HepG2 (cell line): ENCODE results near the gene BTBD19. TPM values are rescaled to one million over a fixed set of nuclear protein-coding genes. Genes with fewer than 3 reads are reported as not detected.

Experiments used
- ATF1 ChIP-seq: IDR thresholded peaks from 2 replicates; pipeline ENCODE4 v1.6.1; 2016; ENCODE audit warnings: mild to moderate bottlenecking, control low read depth
- ATF4 ChIP-seq, 2 experiments: fragments of 450-650 bp in 1 of 2; sonication (generic) in 1 of 2; formaldehyde crosslinking; IDR thresholded peaks; 2 replicates each; pipeline versions ENCODE4 v1.5.0 to v1.8.0; 2020 to 2022; ENCODE audit warnings: mild to moderate bottlenecking in 1 of 2, missing genetic modification reagents in 1 of 2
- CTCF ChIP-seq: sonication (generic); formaldehyde crosslinking; IDR thresholded peaks from 2 replicates; pipeline ENCODE4 v1.5.0; 2020; ENCODE audit warnings: mild to moderate bottlenecking, missing genetic modification reagents, moderate library complexity
- HIVEP1 ChIP-seq: sonication (generic); formaldehyde crosslinking; IDR thresholded peaks from 2 replicates; pipeline ENCODE4 v1.4.0; 2020; ENCODE audit warnings: mild to moderate bottlenecking, missing genetic modification reagents
- HOXA3 ChIP-seq: sonication (generic); formaldehyde crosslinking; IDR thresholded peaks from 2 replicates; pipeline ENCODE4 v1.5.0; 2020; ENCODE audit warnings: missing genetic modification reagents
- RAD51 ChIP-seq: fragments of 450-650 bp; IDR thresholded peaks from 2 replicates; pipeline ENCODE4 v1.6.1; 2016; ENCODE audit warnings: borderline replicate concordance
- RXRB ChIP-seq: IDR thresholded peaks from 2 replicates; pipeline ENCODE4 v1.6.1; 2016; ENCODE audit warnings: borderline replicate concordance, missing genetic modification reagents, missing compliant biosample characterization
- SCMH1 ChIP-seq: sonication (generic); formaldehyde crosslinking; IDR thresholded peaks from 2 replicates; pipeline ENCODE4 v1.9.0; 2021; ENCODE audit warnings: missing genetic modification reagents, mild to moderate bottlenecking, borderline replicate concordance
- TEAD3 ChIP-seq: optimal IDR thresholded peaks from 2 replicates; pipeline ENCODE3; 2016; ENCODE audit warnings: borderline replicate concordance
- TOE1 ChIP-seq: sonication (generic); formaldehyde crosslinking; IDR thresholded peaks from 2 replicates; pipeline ENCODE4 v1.4.0; 2020; ENCODE audit warnings: mild to moderate bottlenecking, missing genetic modification reagents
- TOPORS ChIP-seq: sonication (generic); formaldehyde crosslinking; IDR thresholded peaks from 2 replicates; pipeline ENCODE4 v1.8.0; 2023; ENCODE audit warnings: mild to moderate bottlenecking, missing genetic modification reagents
- ZBTB7A ChIP-seq: sonication (generic); formaldehyde crosslinking; IDR thresholded peaks from 2 replicates; pipeline ENCODE4 v1.8.0; 2022; ENCODE audit warnings: mild to moderate bottlenecking, missing genetic modification reagents
- ZHX2 ChIP-seq, 2 experiments: sonication (generic) in 1 of 2; formaldehyde crosslinking in 1 of 2; IDR thresholded peaks; 2 replicates each; pipeline versions ENCODE4 v1.6.1 to v1.9.0; 2014 to 2022; ENCODE audit warnings: antibody characterized with exemption in 1 of 2, borderline replicate concordance in 1 of 2, inconsistent platforms in 1 of 2, low read depth in 1 of 2, missing genetic modification reagents in 1 of 2
- ZIK1 ChIP-seq: sonication (generic); formaldehyde crosslinking; IDR thresholded peaks from 2 replicates; pipeline ENCODE4 v1.5.0; 2020; ENCODE audit warnings: mild to moderate bottlenecking, low read depth, missing genetic modification reagents, borderline replicate concordance
- ZNF281 ChIP-seq: sonication (generic); formaldehyde crosslinking; IDR thresholded peaks from 2 replicates; pipeline ENCODE4 v1.4.0; 2020; ENCODE audit warnings: missing genetic modification reagents, borderline replicate concordance
- ZNF879 ChIP-seq: sonication (generic); formaldehyde crosslinking; IDR thresholded peaks from 2 replicates; pipeline ENCODE4 v1.8.1; 2023; ENCODE audit warnings: missing genetic modification reagents
- ZZZ3 ChIP-seq: sonication (generic); formaldehyde crosslinking; IDR thresholded peaks from 2 replicates; pipeline ENCODE4 v1.4.0; 2020; ENCODE audit warnings: missing genetic modification reagents, mild to moderate bottlenecking, borderline replicate concordance
- polyA plus RNA-seq, 8 experiments: library from polyadenylated mRNA; depleted of rRNA in 3 of 8; stranded (reverse) in 7 of 8; unstranded in 1 of 8; fragments of >200 nt; fragmentation: Illumina TruSeq in 4 of 8; extraction: Trizol in 4 of 8; gene quantifications; 2 replicates each; pipeline versions ENCODE4 v1.2.1 to v1.2.3, GENCODE V29; 2011 to 2016; ENCODE audit warnings: low read depth in 4 of 8, missing spikeins in 1 of 8, mixed read lengths in 1 of 8; ENCODE audit not compliant: insufficient read depth in 1 of 8
- total RNA-seq, 5 experiments: library from RNA; depleted of rRNA; stranded (reverse); fragments of >200 nt; fragmentation: Illumina TruSeq; extraction: Trizol; gene quantifications; 2 replicates each; pipeline ENCODE4 v1.2.3, GENCODE V29; 2016; ENCODE audit warnings: low read depth in 1 of 5

The BTBD19 gene
- total and polyA plus RNA-seq, 2 of the 13 experiments (the other 11 are each of a cell fraction or from before 2014, with no cell fraction given): 2.7 to 6.7 TPM

GRCh38 chr1:44826375-44827196, 18.3 kb downstream of the BTBD19 start (continued):
- TF ChIP-seq SCMH1 (no peak), TEAD3 (CRISPR knock-in tag) (peak; percentile 59), ZBTB7A (CRISPR knock-in tag) (peak; percentile 63), ATF4 (CRISPR knock-in tag; IDR thresholded peaks at IDR 0.05) (no peak), RAD51 (no peak), ZNF281 (CRISPR knock-in tag) (peak; percentile 46; the same call in 1 of the 2 replicates), RXRB (CRISPR knock-in tag) (peak; percentile 68; the same call in 1 of the 2 replicates), HOXA3 (CRISPR knock-in tag) (peak; percentile 75; the same call in 1 of the 2 replicates), ATF1 (CRISPR knock-in tag) (no peak), ZIK1 (CRISPR knock-in tag) (no peak), HIVEP1 (CRISPR knock-in tag) (peak; percentile 71; the same call in 1 of the 2 replicates), ZZZ3 (CRISPR knock-in tag) (no peak), ZHX2 (IDR thresholded peaks at IDR 0.05; ENCODE audit: low read depth) (no peak), ZHX2 (CRISPR knock-in tag; IDR thresholded peaks at IDR 0.05; ENCODE audit: borderline replicate concordance) (no peak), TOE1 (CRISPR knock-in tag) (no peak), TOPORS (CRISPR knock-in tag) (no peak), ZNF879 (CRISPR knock-in tag) (no peak), CTCF (CRISPR knock-in tag) (no peak; the same call in 1 of the 2 replicates)
